Measurements from ENCODE around the gene POLR1G. TPM values are rescaled to one million over a fixed set of nuclear protein-coding genes. Genes with fewer than 3 reads are reported as not detected.
"Not testable (repeated sequence)": the region's sequence is repeated elsewhere in the genome, so short reads cannot be mapped to it uniquely, and the experiment has no call there.

Gene POLR1G
- total RNA-seq, 4 donors from 2014 or later, result 1.7 to 10.7 (median 5.8) TPM

DNA sequence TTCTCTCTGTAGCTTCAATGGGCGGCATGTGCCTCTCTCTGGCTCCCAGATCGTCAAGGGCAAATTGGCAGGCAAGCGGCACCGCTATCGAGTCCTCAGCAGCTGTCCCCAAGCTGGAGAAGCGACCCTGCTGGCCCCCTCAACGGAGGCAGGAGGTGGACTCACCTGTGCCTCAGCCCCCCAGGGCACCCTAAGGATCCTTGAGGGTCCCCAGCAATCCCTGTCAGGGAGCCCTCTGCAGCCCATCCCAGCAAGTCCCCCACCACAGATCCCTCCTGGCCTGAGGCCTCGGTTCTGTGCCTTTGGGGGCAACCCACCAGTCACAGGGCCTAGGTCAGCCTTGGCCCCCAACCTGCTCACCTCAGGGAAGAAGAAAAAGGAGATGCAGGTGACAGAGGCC, 1.7 kb downstream of the POLR1G start:
- Histone ChIP-seq H3K4me1 (peaks cover 0 to 46% (median 11%) of the 10 kb centered on the region in 3 donors), H3K36me3 (peaks cover 0 to 37% of the 10 kb centered on the region in 2 donors), H3K9me3 (no peaks in the 10 kb centered on the region), H3K4me3 (no peak overlapping the region), H3K27ac (no peak overlapping the region), H3K27me3 (peaks cover 16% of the 10 kb centered on the region)
- WGBS, 2 donors (ENCODE audit: low coverage in 1 of 2), result 80% methylated on average over 1 of the region's 8 CpGs; no CpG with 5 or more reads in 1 of the 2 donors
- ATAC-seq, result no peak
- TF ChIP-seq, protein P1, sequence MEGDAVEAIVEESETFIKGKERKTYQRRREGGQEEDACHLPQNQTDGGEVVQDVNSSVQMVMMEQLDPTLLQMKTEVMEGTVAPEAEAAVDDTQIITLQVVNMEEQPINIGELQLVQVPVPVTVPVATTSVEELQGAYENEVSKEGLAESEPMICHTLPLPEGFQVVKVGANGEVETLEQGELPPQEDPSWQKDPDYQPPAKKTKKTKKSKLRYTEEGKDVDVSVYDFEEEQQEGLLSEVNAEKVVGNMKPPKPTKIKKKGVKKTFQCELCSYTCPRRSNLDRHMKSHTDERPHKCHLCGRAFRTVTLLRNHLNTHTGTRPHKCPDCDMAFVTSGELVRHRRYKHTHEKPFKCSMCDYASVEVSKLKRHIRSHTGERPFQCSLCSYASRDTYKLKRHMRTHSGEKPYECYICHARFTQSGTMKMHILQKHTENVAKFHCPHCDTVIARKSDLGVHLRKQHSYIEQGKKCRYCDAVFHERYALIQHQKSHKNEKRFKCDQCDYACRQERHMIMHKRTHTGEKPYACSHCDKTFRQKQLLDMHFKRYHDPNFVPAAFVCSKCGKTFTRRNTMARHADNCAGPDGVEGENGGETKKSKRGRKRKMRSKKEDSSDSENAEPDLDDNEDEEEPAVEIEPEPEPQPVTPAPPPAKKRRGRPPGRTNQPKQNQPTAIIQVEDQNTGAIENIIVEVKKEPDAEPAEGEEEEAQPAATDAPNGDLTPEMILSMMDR (IDR thresholded peaks at IDR 0.05), result no peak

DNA sequence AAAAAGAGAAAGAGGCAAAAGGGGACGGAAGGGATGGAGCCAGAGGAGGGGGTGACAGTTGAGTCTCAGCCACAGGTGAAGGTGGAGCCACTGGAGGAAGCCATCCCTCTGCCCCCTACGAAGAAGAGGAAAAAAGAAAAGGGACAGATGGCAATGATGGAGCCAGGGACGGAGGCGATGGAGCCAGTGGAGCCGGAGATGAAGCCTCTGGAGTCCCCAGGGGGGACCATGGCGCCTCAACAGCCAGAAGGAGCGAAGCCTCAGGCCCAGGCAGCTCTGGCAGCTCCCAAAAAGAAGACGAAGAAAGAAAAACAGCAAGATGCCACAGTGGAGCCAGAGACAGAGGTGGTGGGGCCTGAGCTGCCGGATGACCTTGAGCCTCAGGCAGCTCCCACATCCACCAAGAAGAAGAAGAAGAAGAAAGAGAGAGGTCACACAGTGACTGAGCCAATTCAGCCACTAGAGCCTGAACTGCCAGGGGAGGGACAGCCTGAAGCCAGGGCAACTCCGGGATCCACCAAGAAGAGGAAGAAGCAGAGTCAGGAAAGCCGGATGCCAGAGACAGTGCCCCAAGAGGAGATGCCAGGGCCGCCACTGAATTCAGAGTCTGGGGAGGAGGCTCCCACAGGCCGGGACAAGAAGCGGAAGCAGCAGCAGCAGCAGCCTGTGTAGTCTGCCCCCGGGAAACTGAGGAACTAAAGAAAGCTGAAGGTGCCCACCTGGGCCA, 2.5 kb downstream of the POLR1G start:
- Histone ChIP-seq H3K36me3 (peaks cover 0 to 46% of the 10 kb centered on the region in 2 donors), H3K4me1 (peaks cover 0 to 38% (median 6%) of the 10 kb centered on the region in 3 donors), H3K27ac (no peak overlapping the region), H3K9me3 (no peaks in the 10 kb centered on the region), H3K4me3 (no peak overlapping the region), H3K27me3 (peaks cover 12% of the 10 kb centered on the region)
- no peak for ATAC-seq
- WGBS, 2 donors (ENCODE audit: low coverage in 1 of 2), result 67 to 75% methylated on average over 3 to 15 of the region's 15 CpGs
- TF ChIP-seq, protein P1 (IDR thresholded peaks at IDR 0.05), result no peak
- no peak for TF ChIP-seq EP300 (IDR thresholded peaks at IDR 0.05)
- TF ChIP-seq POLR2AphosphoS5 (IDR thresholded peaks at IDR 0.05), result no peak
- TF ChIP-seq POLR2A (IDR thresholded peaks at IDR 0.05), result no peak

DNA sequence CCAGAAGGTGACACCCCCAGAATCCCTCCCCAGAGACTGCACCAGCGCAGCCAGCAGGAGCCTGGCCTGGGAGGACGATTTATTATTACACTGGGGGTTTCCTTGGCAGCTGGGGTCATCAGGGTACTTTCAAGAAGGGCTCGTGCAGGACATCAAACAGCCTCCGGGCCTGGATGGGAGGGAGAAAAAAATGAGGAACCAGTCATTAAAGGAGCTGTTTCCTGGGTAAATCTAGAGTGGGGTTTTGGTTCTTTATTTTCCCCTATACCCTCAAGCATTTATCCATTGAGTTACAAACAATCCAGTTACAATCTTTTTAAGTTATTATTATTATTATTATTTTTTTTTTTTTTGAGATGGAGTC, 3.1 kb downstream of the POLR1G start:
- Histone ChIP-seq H3K27me3 (peaks cover 7% of the 10 kb centered on the region), H3K27ac (no peak overlapping the region), H3K9me3 (no peaks in the 10 kb centered on the region), H3K4me3 (no peak overlapping the region), H3K36me3 (peaks cover 0 to 52% of the 10 kb centered on the region in 2 donors), H3K4me1 (peaks cover 0 to 33% (median 6%) of the 10 kb centered on the region in 3 donors)
- 43 to 56% methylated on average over 1 to 2 of the region's 4 CpGs for WGBS, 2 donors (ENCODE audit: low coverage in 1 of 2)
- no peak for ATAC-seq
- no peak for TF ChIP-seq POLR2A (IDR thresholded peaks at IDR 0.05)
- TF ChIP-seq, protein P1 (IDR thresholded peaks at IDR 0.05), result no peak

DNA sequence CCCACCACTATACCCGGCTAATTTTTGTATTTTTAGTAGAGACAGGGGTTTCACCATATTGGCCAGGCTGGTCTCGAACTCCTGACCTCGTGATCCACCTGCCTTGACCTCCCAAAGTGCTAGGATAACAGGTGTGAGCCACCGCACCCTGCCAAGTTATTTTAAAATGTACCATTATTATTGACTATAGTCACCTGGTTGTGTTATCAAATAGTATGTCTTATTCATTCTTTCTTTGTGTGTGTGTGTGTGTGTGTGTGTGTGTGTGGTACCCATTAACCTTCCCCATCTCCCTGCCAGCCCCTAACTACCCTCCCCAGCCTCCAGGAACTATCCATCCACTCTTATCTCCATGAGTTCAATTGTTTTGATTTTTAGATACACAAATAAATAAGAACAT, 3.9 kb downstream of the POLR1G start:
- not testable (repeated sequence) for H3K4me3 ChIP-seq, H3K9me3 ChIP-seq, ATAC-seq, H3K27me3 ChIP-seq, H3K27ac ChIP-seq
- 100% methylated on average over 1 to 3 of the region's 4 CpGs for WGBS, 2 donors (ENCODE audit: low coverage in 1 of 2)
- peaks cover 0 to 58% of the 10 kb centered on the region in 2 donors for H3K36me3 ChIP-seq
- peaks cover 0 to 25% (median 4%) of the 10 kb centered on the region in 3 donors for H3K4me1 ChIP-seq

DNA sequence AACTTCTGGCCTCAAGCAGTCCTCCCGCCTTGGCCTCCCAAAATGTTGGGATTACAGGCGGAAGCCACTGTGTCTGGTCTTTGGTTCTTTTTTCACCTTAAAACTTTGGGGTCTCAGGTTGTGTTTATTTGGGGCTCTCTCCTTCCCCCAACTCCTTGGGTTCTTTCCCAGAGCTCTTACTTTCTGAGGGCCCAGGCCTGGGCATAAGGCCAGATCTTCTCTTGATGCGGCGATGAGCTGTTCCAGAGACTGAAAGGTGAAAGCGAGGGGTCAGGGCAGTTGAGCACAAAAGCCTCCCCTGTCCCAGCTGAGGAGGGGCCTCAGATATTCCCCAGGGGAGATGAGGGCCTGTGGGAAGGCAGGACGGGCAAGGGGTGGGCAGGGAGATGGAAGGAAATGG, 7.1 kb downstream of the POLR1G start:
- Histone ChIP-seq H3K9me3 (no peaks in the 10 kb centered on the region), H3K36me3 (peaks cover 0 to 84% of the 10 kb centered on the region in 2 donors), H3K27ac (no peak overlapping the region), H3K4me1 (peaks cover 0 to 4% (median 0%) of the 10 kb centered on the region in 3 donors), H3K27me3 (no peaks in the 10 kb centered on the region), H3K4me3 (no peak overlapping the region)
- TF ChIP-seq POLR2A (IDR thresholded peaks at IDR 0.05) (no peak), POLR2AphosphoS5 (IDR thresholded peaks at IDR 0.05) (no peak), EP300 (IDR thresholded peaks at IDR 0.05) (no peak)
- TF ChIP-seq, protein P1 (IDR thresholded peaks at IDR 0.05), result no peak
- 95% methylated on average over 3 of the region's 6 CpGs; no CpG with 5 or more reads in 1 of the 2 donors for WGBS, 2 donors (ENCODE audit: low coverage in 1 of 2)
- ATAC-seq, result no peak

Measured in gastroesophageal sphincter (tissue), 4 donors.